ENCODE measurements around the gene UBAP1.
"Not testable (repeated sequence)": the region's sequence is repeated elsewhere in the genome, so short reads cannot be mapped to it uniquely, and the experiment has no call there.

The UBAP1 gene

DNA sequence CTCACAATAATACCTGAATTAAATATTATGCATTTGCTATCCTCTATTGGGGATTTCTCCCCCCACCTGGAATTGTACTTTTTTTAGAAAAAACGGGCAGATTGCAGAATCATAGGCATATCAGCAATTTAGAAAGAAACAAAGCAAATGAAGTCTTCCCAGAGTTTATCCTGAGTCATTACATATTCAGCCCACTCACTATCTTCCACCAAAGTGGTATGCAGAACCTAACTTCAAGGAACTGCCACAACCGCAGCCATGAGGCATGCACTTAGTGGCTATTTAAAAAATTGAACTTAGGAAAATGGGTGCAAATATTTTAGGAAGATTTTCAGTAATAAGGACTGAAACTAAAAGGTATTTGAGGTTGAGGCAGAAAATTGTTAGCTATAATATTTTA, 48.6 kb downstream of the UBAP1 start:
- no peak for FAIRE-seq
- DNase-seq (ENCODE audit: insufficient read length, low spot score): no peak
- no peak for TF ChIP-seq POLR2A (IDR thresholded peaks at IDR 0.05; ENCODE audit: low read depth, low read length)

DNA sequence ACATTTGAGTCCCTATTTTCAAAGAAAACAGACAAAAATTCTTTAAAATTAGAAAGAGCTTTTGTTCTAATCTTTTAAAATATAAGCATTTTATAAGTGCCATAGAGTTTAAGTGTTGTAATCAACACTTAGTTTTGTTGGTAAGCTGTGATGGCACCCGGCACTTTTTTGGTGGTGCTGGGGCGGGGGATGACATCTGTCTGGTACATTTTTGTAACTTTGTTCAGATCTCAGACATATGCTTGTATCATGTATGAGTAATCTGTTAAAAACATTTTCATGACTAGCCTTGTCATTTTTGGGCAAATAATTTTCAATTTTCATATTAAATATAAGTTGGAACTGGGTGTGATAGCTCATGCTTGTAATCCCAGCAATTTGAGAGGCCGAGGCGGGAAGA, 51.7 kb downstream of the UBAP1 start:
- DNase-seq (ENCODE audit: insufficient read length, low spot score): no peak
- no peak for TF ChIP-seq POLR2A (IDR thresholded peaks at IDR 0.05; ENCODE audit: low read depth, low read length)
- no peak for FAIRE-seq

DNA sequence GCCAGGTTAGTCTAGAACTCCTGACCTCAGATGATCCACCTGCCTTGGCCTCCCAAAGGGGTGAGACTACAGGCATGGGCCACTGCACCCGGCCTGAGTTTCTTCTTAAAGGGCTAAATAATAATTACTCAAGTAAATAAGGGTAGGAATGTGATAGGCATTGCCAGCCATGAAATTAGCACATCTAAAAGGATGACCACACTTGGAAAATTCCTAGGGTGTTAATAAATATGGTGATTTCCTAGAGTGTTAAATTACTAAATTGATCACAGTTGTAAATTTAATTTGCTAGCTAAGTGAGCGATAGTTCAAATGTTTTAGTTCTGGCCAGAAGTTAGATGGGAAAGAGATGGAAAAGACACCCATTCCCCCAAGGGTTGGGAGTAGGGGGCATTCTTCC, 53.4 kb downstream of the UBAP1 start:
- DNase-seq (ENCODE audit: insufficient read length, low spot score) (no peak), FAIRE-seq (no peak)

DNA sequence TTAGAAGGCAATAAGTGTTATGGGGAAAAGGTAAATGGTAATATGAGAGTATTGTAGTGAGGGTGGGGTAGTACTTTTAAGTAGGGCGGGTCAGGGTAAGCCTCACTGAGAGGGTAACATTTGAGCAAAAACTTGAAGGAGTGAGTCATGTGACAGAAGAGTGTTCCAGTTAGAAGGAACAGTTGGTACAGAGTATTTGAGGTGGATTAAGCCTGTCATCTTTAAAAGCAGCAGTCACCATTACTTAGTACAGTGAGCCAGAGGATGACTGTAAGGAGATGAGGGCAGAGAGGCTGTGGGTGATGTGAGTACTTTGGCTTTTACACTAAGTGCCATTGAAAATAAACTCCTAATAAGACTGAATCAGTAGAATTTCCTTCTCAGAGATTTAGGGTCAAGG, 54.8 kb downstream of the UBAP1 start:
- FAIRE-seq: no peak
- TF ChIP-seq POLR2A (IDR thresholded peaks at IDR 0.05; ENCODE audit: low read depth, low read length): no peak
- DNase-seq (ENCODE audit: insufficient read length, low spot score): no peak

More for the DNA sequence above, 53.4 kb downstream of the UBAP1 start:
- no peak for TF ChIP-seq POLR2A (IDR thresholded peaks at IDR 0.05; ENCODE audit: low read depth, low read length)

DNA sequence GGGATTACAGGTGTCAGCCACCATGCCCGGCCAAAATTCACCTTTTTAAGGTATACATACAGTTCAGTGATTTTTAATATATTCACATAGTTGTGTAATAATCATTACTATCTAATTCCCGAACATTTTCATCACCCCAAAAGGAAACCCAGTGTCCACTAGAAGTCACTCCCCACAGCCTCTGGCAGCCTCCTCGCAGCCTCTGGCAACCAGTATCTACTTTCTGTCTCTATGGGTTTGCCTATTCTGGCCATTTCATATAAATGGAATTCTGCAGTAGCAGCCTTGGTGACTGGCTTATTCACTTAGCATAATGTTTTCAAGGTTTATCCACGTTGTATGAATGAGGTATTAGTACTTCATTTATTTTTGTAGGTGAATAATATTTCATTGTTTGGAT, 59.0 kb downstream of the UBAP1 start:
- DNase-seq (ENCODE audit: insufficient read length, low spot score) (no peak), FAIRE-seq (no peak)
- no peak for TF ChIP-seq POLR2A (IDR thresholded peaks at IDR 0.05; ENCODE audit: low read depth, low read length)

DNA sequence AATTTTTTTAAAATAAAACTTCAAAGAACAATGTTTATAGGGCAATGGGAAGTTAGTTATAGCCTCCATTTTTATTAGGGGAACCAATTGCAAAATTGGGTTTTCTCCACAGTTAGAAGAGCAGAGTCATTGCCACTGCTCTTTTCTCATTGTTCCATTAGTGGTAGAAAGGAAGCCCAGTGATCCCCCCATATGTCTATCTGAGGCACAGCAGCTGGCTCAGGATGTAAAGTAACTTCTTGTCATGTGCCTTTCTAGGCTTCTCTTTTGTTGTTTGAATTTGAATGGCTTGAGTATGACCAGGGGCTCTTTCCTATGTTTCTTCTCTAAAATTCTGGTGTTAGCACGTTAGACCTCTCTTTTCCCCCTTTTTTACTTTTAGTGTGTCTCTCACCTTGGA, 61.2 kb downstream of the UBAP1 start:
- no peak for TF ChIP-seq POLR2A (IDR thresholded peaks at IDR 0.05; ENCODE audit: low read depth, low read length)
- DNase-seq (ENCODE audit: insufficient read length, low spot score) (no peak), FAIRE-seq (no peak)

DNA sequence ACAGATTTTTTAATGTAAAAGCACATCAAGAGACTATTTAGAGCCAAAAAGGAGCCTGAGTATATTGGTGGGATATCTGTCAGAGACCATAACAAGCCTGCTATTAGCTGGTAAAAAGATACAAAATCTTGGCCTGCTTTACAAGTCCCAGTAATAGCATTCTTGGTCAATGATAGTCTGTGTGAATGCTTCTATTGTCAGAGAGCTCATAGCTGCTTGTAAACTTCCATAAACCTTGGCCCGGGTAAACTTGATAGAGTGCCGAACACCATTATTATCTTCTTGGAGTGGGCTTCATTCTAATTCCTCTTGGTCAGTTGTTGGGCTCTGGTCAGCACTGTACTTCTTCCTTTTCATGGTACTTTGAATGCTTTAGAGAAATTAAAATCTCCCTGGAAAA, 64.0 kb downstream of the UBAP1 start:
- no peak for FAIRE-seq

DNA sequence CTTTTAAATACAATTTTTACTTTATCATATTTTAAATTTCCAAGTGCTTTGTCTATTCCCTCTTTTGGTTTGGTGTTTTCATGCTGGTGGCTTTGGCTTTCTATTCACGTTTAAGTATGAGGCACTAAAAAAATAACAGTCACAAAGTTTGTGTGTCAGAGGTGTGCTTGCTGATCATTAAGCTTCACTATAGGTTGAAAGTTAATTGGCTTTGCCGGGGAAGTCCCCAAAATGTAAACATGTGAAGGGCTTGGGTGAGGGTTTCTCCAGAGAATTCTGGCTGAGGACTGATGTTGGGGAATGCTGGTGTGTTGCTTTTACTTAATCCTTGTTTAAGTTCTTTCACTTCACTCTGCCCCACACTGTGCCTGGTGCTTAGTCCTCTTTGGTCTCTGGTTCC, 66.4 kb downstream of the UBAP1 start:
- FAIRE-seq; DNase-seq (ENCODE audit: insufficient read length, low spot score): not testable (repeated sequence)

More for the DNA sequence above, 64.0 kb downstream of the UBAP1 start:
- no peak for TF ChIP-seq POLR2A (IDR thresholded peaks at IDR 0.05; ENCODE audit: low read depth, low read length)
- no peak for DNase-seq (ENCODE audit: insufficient read length, low spot score)

DNA sequence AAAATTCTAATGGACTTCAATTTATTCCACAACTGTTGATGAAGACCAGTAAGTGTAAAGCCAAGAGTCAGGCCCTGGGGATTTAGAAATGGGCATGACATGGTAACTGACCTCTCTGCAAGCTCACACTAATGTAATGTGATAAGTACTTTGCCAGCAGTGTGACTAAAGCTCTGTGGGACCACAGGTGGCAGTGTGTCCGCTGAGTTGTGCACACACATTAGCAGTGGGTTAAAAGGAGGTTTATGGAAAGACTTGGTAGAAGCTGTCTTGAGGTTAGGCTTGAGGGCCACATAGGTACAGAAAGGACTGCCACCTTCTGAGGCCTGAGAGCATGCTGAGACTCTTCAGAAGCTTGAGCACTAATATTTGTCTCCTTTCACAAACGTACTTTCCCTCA, 67.6 kb downstream of the UBAP1 start:
- DNase-seq (ENCODE audit: insufficient read length, low spot score) (no peak), FAIRE-seq (no peak)
- no peak for TF ChIP-seq POLR2A (IDR thresholded peaks at IDR 0.05; ENCODE audit: low read depth, low read length)

DNA sequence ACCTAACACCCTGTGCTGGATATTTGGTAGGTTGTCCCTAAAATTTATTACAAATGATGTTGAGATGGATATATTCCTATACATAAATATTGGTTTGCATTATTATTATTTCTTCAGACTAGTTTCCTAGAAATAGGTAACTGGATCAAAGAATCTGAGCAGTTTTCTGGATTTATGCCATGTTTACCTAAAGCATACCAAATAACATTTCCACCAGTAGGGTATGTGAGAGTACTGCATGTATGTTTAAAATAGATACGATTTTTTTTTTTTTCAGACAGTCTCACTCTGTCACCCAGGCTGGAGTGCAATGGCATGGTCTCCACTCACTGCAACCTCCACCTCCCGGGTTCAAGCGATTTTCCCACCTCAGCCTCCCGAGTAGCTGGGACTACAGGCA, 68.9 kb downstream of the UBAP1 start:
- DNase-seq (ENCODE audit: insufficient read length, low spot score); FAIRE-seq: not testable (repeated sequence)

DNA sequence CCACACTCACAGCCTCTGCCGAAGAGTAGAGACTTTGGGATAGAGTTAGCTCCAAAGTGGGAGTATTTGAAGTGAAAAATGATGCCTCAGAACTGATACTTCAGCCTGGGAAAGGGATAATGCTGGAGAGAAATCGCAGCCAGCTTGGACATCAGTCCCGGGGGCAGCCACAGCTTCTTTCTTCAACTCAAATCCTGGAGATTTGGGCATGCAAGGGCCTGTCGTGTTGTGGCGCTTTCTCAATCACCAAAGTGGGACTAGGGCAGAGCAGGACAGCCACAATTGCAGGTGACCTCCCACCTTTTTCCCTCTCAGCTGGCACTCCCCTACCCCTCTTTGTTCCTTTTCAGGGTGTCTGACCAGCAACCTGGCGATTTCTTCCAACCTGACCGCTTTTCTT, 70.4 kb downstream of the UBAP1 start:
- no peak for FAIRE-seq
- no peak for DNase-seq (ENCODE audit: insufficient read length, low spot score)
- TF ChIP-seq POLR2A (IDR thresholded peaks at IDR 0.05; ENCODE audit: low read depth, low read length): no peak

DNA sequence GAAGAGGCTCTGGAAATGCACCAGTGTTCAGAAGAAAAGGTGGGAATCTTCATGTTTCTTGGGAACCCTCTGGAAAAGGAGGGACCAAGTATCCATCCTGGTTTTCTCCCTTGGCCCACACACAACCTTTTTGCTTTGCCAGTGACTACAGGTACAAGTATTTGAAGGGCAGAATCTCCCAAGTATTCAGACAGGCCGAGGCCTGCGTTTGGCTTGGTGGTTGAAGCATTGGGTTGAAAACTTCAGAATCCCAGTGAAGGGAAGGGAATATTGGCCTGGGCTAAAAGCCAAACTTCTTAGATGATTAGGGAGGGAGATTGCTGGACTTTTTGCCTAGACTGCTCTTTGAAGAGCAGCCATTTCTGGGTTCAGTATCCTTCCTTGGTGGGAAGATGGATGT, 71.9 kb downstream of the UBAP1 start:
- DNase-seq (ENCODE audit: insufficient read length, low spot score): no peak
- TF ChIP-seq POLR2A (IDR thresholded peaks at IDR 0.05; ENCODE audit: low read depth, low read length): no peak
- FAIRE-seq: no peak

DNA sequence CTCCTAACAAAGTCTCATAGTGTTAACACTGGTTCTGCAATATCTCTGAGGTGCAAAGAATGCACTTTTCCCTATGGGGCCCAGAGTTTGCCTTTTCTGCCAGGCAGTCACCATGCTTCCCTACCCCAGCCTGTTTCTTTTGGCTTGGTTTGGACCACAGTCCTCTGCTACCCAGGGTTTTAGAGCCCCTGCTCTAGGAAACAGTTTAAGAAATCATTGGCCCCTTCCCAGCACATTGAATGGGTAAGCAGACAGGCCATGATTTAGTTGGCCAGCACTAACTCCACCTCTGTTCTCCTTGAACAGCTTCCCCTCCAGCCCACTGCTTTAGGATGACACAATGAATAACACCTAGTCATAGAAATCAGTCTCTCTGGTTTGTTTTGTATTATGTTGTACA, 73.2 kb downstream of the UBAP1 start:
- FAIRE-seq: no peak
- TF ChIP-seq POLR2A (IDR thresholded peaks at IDR 0.05; ENCODE audit: low read depth, low read length): no peak
- no peak for DNase-seq (ENCODE audit: insufficient read length, low spot score)

DNA sequence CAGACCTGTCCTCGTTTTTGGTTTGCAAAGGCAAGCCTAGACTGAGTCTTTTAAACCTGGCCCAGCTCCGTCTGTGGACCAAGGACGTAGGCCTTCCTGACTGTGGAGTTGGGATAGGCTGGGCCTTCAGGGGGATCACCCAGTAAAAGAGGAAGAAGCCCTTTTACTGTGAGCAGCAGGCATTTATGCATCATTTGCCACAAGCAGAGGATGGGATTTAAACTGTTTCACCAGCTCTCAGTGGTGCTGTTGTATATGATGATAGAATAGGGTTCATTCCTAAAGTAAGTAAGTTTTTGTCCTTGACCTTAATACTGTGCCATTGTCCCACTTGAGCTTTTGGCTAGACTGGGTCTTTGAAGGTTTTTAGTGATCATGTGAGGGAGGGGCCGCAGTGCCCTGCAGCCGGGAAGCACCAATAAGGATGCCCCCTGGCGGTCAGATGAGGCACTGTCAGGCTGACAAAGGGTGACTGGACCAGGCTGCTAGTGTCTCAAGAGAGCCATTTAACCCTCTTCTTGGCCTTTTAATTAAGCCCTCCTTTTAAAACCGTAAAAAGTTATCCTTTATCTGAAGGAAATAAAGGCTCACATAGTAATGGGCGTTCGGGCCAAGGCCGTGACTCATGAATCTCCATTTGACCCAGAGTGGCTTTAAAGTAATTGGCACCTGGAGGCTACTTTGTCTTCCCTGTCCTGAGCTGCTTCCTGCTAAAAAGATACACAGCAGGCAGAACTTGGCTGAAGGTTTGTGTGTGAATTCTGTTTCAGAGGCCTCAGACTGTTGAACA, 74.0 kb downstream of the UBAP1 start:
- TF ChIP-seq POLR2A (IDR thresholded peaks at IDR 0.05; ENCODE audit: low read depth, low read length): no peak
- DNase-seq (ENCODE audit: insufficient read length, low spot score) (peak; percentile 63), FAIRE-seq (no peak)

DNA sequence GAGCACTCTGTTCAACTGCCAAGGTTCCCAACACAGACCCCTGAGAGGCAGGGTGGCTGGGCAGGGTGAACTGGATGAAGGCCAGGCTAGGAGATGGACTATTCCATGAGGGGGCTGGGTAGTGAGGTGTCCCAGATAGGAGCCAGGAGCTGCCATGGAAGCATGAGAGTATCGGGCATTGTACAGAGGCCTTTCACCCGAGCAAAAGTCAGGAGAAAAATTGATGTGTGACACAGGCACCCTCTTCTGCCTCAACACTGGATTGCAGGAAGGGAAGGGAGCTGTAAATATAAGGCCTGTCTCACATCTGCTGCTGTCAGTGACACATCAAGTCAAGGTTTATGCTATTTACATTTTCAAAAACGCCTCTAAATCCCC, 74.6 kb downstream of the UBAP1 start:
- DNase-seq (ENCODE audit: insufficient read length, low spot score) (no peak), FAIRE-seq (no peak)
- TF ChIP-seq POLR2A (IDR thresholded peaks at IDR 0.05; ENCODE audit: low read depth, low read length): no peak
